WTC11 (cell line): ENCODE data around the gene SAC3D1. TPM values are rescaled to one million over a fixed set of nuclear protein-coding genes. Genes with fewer than 3 reads are reported as not detected.

Experiments used
- ATAC-seq: fragments of 200-7000 bp; cut with Tn5 transposase; 2 replicates; pipeline ENCODE4 v1.10.0; 2021; ENCODE audit warnings: mild to moderate bottlenecking, moderate library complexity
- CTCF ChIA-PET: fragments of 300-600 bp; sonication (Branson Sonifier 250); formaldehyde crosslinking; loops from one replicate; lab custom pipeline; 2021; ENCODE audit warnings: antibody characterized with exemption; lab: Charles Lee
- POLR2A ChIA-PET: fragments of 350-600 bp; sonication (Branson Sonifier 250); formaldehyde crosslinking; loops from one replicate; lab custom pipeline; 2021; ENCODE audit warnings: antibody characterized with exemption; lab: Charles Lee
- DNase-seq: peaks from one replicate; pipeline ENCODE4 v3.0.0; 2021; ENCODE audit warnings: low spot score
- H3K27ac Mint-ChIP-seq: 2 replicates; pipeline ENCODE4 v1.8.0; 2021; ENCODE audit warnings: mixed read lengths
- H3K27me3 Mint-ChIP-seq: 2 replicates; pipeline ENCODE4 v1.8.0; 2021; ENCODE audit warnings: low read depth, mild to moderate bottlenecking, moderate library complexity, mixed read lengths
- H3K36me3 Mint-ChIP-seq: 2 replicates; pipeline ENCODE4 v1.8.0; 2021; ENCODE audit warnings: mixed read lengths
- H3K4me1 Mint-ChIP-seq: 2 replicates; pipeline ENCODE4 v1.8.0; 2022; ENCODE audit warnings: mixed read lengths
- H3K4me3 Mint-ChIP-seq: 2 replicates; pipeline ENCODE4 v1.8.0; 2021; ENCODE audit warnings: mild to moderate bottlenecking, moderate library complexity, mixed read lengths
- H3K9me3 Mint-ChIP-seq: 2 replicates; pipeline ENCODE4 v1.8.0; 2021; ENCODE audit warnings: mixed read lengths
- IRF2 ChIP-seq: sonication (generic); formaldehyde crosslinking; IDR thresholded peaks from 2 replicates; pipeline ENCODE4 v1.8.0; 2022; ENCODE audit warnings: low read depth, missing genetic modification reagents, borderline replicate concordance
- NFATC4 ChIP-seq: fragments of 250-450 bp; sonication (Bioruptor Pico); IDR thresholded peaks from 2 replicates; pipeline ENCODE4 v1.9.0; 2021; ENCODE audit warnings: mild to moderate bottlenecking
- NFE2L1 ChIP-seq: sonication (generic); formaldehyde crosslinking; IDR thresholded peaks from 2 replicates; pipeline ENCODE4 v1.8.1; 2023; ENCODE audit warnings: missing genetic modification reagents
- SMAD3 ChIP-seq: sonication (generic); formaldehyde crosslinking; IDR thresholded peaks from 2 replicates; pipeline ENCODE4 v1.8.0; 2022; ENCODE audit warnings: missing genetic modification reagents, mild to moderate bottlenecking, borderline replicate concordance
- SOX15 ChIP-seq: fragments of 250-450 bp; sonication (Bioruptor Pico); IDR thresholded peaks from 2 replicates; pipeline ENCODE4 v1.9.0; 2021; ENCODE audit warnings: mild to moderate bottlenecking
- ZNF317 ChIP-seq: sonication (generic); formaldehyde crosslinking; IDR thresholded peaks from 2 replicates; pipeline ENCODE4 v1.8.1; 2023; ENCODE audit warnings: low read depth, mild to moderate bottlenecking, moderate library complexity, missing genetic modification reagents, borderline replicate concordance
- total RNA-seq: library from RNA; stranded (reverse); gene quantifications from 3 replicates; pipeline ENCODE4 v1.2.3, GENCODE V29; 2021
- TF ChIP-seq, protein P1 (sequence below): fragments of 250-450 bp; sonication (Bioruptor Pico); IDR thresholded peaks from 2 replicates; pipeline ENCODE4 v1.9.0; 2021; ENCODE audit warnings: moderate library complexity, mild to moderate bottlenecking, inconsistent platforms, borderline replicate concordance
- TF ChIP-seq, protein P2 (sequence below): sonication (generic); formaldehyde crosslinking; IDR thresholded peaks from 2 replicates; pipeline ENCODE4 v1.8.1; 2022; ENCODE audit warnings: low read depth, missing genetic modification reagents, borderline replicate concordance
- TF ChIP-seq, protein P3 (sequence below): sonication (generic); formaldehyde crosslinking; IDR thresholded peaks from 2 replicates; pipeline ENCODE4 v1.8.0; 2022; ENCODE audit warnings: mild to moderate bottlenecking, missing genetic modification reagents
- TF ChIP-seq, protein P4 (sequence below): sonication (generic); formaldehyde crosslinking; IDR thresholded peaks from 2 replicates; pipeline ENCODE4 v1.8.0; 2022; ENCODE audit warnings: missing genetic modification reagents
- TF ChIP-seq, protein P5 (sequence below): sonication (generic); formaldehyde crosslinking; IDR thresholded peaks from 2 replicates; pipeline ENCODE4 v1.8.1; 2023; ENCODE audit warnings: mild to moderate bottlenecking, missing genetic modification reagents, borderline replicate concordance
- TF ChIP-seq, protein P6 (sequence below): fragments of 250-450 bp; sonication (Bioruptor Pico); IDR thresholded peaks from 2 replicates; pipeline ENCODE4 v1.9.0; 2021; ENCODE audit warnings: mild to moderate bottlenecking

SAC3D1 gene
- total RNA-seq, 1 experiment from 2014 or later, result 26.2 TPM

DNA sequence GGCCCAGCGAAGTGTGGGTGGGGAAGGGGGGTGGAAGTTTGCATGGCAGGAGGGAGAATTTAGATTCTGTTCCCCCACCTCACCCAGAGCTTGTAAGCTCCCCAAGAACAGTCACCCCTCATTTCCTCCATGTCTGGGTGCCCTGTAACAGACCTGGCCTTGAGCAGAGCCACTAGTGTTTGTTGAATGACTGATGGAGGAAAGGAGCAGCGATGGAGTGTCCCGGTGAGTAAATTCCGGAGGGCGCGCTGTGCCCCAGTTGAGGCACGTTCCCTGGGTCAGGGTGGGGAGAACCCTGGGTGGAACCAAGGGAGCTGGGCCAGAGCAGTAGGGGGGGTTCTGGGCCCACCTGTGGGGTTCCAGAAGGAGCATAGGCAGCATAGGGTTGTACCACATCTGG is 16.5 kb downstream of the SAC3D1 start:
- Mint-ChIP-seq H3K4me1 (peaks cover 2% of the 10 kb centered on the region), H3K36me3 (no peaks in the 10 kb centered on the region), H3K27me3 (no peaks in the 10 kb centered on the region; the same call in 1 of the 2 replicates), H3K4me3 (no peak overlapping the region), H3K9me3 (no peaks in the 10 kb centered on the region), H3K27ac (no peak overlapping the region)
- CTCF ChIA-PET, result interaction anchor here (0.7 kb wide), 1 partner anchor 43 kb away, joined by 3 read pairs; the partner anchor contains the start of gene ARL2
- DNase-seq (no peak), ATAC-seq (no peak)
- POLR2A ChIA-PET, result no interaction called here
- TF ChIP-seq NFE2L1, result no peak

DNA sequence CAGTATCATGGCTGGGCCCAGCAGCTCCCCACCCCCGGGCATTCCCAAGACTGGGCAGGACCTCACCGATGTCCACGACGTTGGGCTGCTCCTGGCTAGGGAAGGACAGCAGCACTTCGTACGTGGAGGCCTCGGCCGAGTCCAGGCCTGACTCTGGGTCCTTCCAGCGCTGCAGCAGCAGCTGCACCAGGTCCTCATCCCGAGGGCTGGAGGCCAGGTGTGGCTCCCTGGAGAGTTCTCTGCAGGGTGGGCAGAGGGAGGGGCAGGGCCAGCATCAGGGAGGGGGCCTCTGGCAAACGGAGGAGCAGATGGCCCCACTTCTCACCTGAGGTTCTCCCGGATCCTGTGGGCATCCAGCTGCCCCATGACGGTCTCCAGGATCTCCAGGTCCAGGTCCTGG is 17.0 kb downstream of the SAC3D1 start:
- CTCF ChIA-PET, result interaction anchor here (0.5 to 1.0 kb wide), 2 partner anchors 54 to 79 kb away, joined by 3 read pairs; no protein-coding TSS in a partner anchor
- Mint-ChIP-seq H3K27ac (no peak overlapping the region), H3K36me3 (no peaks in the 10 kb centered on the region), H3K9me3 (no peaks in the 10 kb centered on the region), H3K27me3 (no peaks in the 10 kb centered on the region; the same call in 1 of the 2 replicates), H3K4me1 (peaks cover 2% of the 10 kb centered on the region), H3K4me3 (no peak overlapping the region)
- DNase-seq, result no peak
- no peak for ATAC-seq
- no peak for TF ChIP-seq IRF2 (CRISPR knock-in tag)
- TF ChIP-seq SMAD3 (CRISPR knock-in tag), result no peak
- TF ChIP-seq, protein P1, sequence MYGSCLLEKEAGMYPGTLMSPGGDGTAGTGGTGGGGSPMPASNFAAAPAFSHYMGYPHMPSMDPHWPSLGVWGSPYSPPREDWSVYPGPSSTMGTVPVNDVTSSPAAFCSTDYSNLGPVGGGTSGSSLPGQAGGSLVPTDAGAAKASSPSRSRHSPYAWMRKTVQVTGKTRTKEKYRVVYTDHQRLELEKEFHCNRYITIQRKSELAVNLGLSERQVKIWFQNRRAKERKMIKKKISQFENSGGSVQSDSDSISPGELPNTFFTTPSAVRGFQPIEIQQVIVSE (CRISPR knock-in tag), result no peak
- no peak for TF ChIP-seq ZNF317
- TF ChIP-seq, protein P2, sequence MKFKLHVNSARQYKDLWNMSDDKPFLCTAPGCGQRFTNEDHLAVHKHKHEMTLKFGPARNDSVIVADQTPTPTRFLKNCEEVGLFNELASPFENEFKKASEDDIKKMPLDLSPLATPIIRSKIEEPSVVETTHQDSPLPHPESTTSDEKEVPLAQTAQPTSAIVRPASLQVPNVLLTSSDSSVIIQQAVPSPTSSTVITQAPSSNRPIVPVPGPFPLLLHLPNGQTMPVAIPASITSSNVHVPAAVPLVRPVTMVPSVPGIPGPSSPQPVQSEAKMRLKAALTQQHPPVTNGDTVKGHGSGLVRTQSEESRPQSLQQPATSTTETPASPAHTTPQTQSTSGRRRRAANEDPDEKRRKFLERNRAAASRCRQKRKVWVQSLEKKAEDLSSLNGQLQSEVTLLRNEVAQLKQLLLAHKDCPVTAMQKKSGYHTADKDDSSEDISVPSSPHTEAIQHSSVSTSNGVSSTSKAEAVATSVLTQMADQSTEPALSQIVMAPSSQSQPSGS (CRISPR knock-in tag), result no peak
- TF ChIP-seq, protein P3, sequence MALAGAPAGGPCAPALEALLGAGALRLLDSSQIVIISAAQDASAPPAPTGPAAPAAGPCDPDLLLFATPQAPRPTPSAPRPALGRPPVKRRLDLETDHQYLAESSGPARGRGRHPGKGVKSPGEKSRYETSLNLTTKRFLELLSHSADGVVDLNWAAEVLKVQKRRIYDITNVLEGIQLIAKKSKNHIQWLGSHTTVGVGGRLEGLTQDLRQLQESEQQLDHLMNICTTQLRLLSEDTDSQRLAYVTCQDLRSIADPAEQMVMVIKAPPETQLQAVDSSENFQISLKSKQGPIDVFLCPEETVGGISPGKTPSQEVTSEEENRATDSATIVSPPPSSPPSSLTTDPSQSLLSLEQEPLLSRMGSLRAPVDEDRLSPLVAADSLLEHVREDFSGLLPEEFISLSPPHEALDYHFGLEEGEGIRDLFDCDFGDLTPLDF (CRISPR knock-in tag), result no peak
- TF ChIP-seq, protein P4, sequence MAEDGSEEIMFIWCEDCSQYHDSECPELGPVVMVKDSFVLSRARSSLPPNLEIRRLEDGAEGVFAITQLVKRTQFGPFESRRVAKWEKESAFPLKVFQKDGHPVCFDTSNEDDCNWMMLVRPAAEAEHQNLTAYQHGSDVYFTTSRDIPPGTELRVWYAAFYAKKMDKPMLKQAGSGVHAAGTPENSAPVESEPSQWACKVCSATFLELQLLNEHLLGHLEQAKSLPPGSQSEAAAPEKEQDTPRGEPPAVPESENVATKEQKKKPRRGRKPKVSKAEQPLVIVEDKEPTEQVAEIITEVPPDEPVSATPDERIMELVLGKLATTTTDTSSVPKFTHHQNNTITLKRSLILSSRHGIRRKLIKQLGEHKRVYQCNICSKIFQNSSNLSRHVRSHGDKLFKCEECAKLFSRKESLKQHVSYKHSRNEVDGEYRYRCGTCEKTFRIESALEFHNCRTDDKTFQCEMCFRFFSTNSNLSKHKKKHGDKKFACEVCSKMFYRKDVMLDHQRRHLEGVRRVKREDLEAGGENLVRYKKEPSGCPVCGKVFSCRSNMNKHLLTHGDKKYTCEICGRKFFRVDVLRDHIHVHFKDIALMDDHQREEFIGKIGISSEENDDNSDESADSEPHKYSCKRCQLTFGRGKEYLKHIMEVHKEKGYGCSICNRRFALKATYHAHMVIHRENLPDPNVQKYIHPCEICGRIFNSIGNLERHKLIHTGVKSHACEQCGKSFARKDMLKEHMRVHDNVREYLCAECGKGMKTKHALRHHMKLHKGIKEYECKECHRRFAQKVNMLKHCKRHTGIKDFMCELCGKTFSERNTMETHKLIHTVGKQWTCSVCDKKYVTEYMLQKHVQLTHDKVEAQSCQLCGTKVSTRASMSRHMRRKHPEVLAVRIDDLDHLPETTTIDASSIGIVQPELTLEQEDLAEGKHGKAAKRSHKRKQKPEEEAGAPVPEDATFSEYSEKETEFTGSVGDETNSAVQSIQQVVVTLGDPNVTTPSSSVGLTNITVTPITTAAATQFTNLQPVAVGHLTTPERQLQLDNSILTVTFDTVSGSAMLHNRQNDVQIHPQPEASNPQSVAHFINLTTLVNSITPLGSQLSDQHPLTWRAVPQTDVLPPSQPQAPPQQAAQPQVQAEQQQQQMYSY (CRISPR knock-in tag), result no peak
- TF ChIP-seq, protein P5, sequence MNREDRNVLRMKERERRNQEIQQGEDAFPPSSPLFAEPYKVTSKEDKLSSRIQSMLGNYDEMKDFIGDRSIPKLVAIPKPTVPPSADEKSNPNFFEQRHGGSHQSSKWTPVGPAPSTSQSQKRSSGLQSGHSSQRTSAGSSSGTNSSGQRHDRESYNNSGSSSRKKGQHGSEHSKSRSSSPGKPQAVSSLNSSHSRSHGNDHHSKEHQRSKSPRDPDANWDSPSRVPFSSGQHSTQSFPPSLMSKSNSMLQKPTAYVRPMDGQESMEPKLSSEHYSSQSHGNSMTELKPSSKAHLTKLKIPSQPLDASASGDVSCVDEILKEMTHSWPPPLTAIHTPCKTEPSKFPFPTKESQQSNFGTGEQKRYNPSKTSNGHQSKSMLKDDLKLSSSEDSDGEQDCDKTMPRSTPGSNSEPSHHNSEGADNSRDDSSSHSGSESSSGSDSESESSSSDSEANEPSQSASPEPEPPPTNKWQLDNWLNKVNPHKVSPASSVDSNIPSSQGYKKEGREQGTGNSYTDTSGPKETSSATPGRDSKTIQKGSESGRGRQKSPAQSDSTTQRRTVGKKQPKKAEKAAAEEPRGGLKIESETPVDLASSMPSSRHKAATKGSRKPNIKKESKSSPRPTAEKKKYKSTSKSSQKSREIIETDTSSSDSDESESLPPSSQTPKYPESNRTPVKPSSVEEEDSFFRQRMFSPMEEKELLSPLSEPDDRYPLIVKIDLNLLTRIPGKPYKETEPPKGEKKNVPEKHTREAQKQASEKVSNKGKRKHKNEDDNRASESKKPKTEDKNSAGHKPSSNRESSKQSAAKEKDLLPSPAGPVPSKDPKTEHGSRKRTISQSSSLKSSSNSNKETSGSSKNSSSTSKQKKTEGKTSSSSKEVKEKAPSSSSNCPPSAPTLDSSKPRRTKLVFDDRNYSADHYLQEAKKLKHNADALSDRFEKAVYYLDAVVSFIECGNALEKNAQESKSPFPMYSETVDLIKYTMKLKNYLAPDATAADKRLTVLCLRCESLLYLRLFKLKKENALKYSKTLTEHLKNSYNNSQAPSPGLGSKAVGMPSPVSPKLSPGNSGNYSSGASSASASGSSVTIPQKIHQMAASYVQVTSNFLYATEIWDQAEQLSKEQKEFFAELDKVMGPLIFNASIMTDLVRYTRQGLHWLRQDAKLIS (CRISPR knock-in tag), result no peak
- TF ChIP-seq, protein P6, sequence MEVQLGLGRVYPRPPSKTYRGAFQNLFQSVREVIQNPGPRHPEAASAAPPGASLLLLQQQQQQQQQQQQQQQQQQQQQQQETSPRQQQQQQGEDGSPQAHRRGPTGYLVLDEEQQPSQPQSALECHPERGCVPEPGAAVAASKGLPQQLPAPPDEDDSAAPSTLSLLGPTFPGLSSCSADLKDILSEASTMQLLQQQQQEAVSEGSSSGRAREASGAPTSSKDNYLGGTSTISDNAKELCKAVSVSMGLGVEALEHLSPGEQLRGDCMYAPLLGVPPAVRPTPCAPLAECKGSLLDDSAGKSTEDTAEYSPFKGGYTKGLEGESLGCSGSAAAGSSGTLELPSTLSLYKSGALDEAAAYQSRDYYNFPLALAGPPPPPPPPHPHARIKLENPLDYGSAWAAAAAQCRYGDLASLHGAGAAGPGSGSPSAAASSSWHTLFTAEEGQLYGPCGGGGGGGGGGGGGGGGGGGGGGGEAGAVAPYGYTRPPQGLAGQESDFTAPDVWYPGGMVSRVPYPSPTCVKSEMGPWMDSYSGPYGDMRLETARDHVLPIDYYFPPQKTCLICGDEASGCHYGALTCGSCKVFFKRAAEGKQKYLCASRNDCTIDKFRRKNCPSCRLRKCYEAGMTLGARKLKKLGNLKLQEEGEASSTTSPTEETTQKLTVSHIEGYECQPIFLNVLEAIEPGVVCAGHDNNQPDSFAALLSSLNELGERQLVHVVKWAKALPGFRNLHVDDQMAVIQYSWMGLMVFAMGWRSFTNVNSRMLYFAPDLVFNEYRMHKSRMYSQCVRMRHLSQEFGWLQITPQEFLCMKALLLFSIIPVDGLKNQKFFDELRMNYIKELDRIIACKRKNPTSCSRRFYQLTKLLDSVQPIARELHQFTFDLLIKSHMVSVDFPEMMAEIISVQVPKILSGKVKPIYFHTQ, result no peak
- no peak for TF ChIP-seq NFATC4
- no peak for TF ChIP-seq SOX15 (CRISPR knock-in tag)
- POLR2A ChIA-PET, result no interaction called here
